Mammary epithelial cell (primary cell): ENCODE measurements around the gene INPP5F.

Experiments used
- CTCF ChIP-seq, 2 donors: IDR thresholded peaks in 1 of 2; conservative IDR thresholded peaks in 1 of 2; 2 replicates each; pipeline ENCODE4 v1.5.1; 2011 to 2012; ENCODE audit warnings: inconsistent platforms in 2 of 2, low read length in 2 of 2, mild to moderate bottlenecking in 2 of 2, control low read depth in 1 of 2, low read depth in 1 of 2; ENCODE audit not compliant: insufficient read depth in 1 of 2; ENCODE audit errors: extremely low read depth in 1 of 2
- EZH2 ChIP-seq: IDR thresholded peaks from 2 replicates; pipeline ENCODE4 v1.6.1; 2012; ENCODE audit warnings: low read length, inconsistent platforms, borderline replicate concordance

- TF ChIP-seq CTCF (conservative IDR thresholded peaks at IDR 0.05 in 1 of 2, IDR thresholded peaks at IDR 0.05 in 1 of 2; ENCODE audit: extremely low read depth in 1 of 2, insufficient read depth in 1 of 2, low read depth in 1 of 2, low read length in 2 of 2) (no peak), EZH2 (no peak)
Measured at GRCh38 chr10:119748871-119749270, 23.0 kb downstream of the INPP5F start.
